H1 (cell line): ENCODE measurements around the gene OTC. TPM values are rescaled to one million over a fixed set of nuclear protein-coding genes. Genes with fewer than 3 reads are reported as not detected.

Source experiments
- KDM1A ChIP-seq: fragments of 200-600, 300-600 bp; sonication (generic); IDR thresholded peaks from 2 replicates; pipeline ENCODE4 v1.7.1; 2016; ENCODE audit warnings: mild to moderate bottlenecking, low read length, borderline replicate concordance
- MAFK ChIP-seq: IDR thresholded peaks from 2 replicates; pipeline ENCODE4 v1.6.1; 2012; ENCODE audit warnings: low read depth, mild to moderate bottlenecking, improper control_type of control experiment, low read length
- polyA plus RNA-seq, 7 experiments: library from polyadenylated mRNA; depleted of rRNA in 3 of 7; stranded (reverse) in 5 of 7; unstranded in 2 of 7; fragments of >200 nt in 5 of 7; fragments of 200-250 nt in 2 of 7; gene quantifications; 1 replicate in 5 of 7; 2 replicates in 1 of 7; 4 replicates in 1 of 7; pipeline versions ENCODE4 v1.2.1 to v1.2.3, GENCODE V29; 2011 to 2013; ENCODE audit warnings: missing spikeins in 2 of 7, mixed read lengths in 2 of 7
- total RNA-seq: library from RNA; stranded (reverse); fragmentation: NEBNext Ultra II Directional; extraction: Animal tissue kit (Norgen Biotek cat#: 25700); gene quantifications from 2 replicates; pipeline ENCODE4 v1.2.1, GENCODE V29; 2021

OTC gene
- total and polyA plus RNA-seq, 2 of the 8 experiments (the other 6 are each of a cell fraction or from before 2014, with no cell fraction given) = not detected

DNA sequence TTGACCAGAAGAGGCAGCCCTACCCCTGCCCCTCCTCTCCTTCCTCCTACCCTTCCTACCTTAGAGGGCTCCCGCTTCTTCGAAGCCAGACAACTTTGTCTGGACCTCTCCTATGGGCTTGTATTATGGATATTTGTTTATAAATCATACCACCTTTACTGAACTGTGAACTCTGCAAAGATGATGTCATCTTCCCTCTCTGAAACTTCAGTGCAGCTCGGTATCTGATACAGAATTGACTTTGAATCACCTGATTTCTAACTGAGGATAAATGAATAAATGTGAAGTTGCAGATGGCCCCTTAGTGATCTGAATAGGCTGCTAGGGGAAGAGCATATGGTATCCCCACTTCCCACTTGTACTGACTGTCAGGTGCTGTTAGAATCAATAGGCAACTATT lies 1.1 kb upstream of the OTC start (continued):
- no peak for TF ChIP-seq KDM1A
- TF ChIP-seq MAFK = no peak
